ENCODE measurements around the gene MGAT4D.

DNA sequence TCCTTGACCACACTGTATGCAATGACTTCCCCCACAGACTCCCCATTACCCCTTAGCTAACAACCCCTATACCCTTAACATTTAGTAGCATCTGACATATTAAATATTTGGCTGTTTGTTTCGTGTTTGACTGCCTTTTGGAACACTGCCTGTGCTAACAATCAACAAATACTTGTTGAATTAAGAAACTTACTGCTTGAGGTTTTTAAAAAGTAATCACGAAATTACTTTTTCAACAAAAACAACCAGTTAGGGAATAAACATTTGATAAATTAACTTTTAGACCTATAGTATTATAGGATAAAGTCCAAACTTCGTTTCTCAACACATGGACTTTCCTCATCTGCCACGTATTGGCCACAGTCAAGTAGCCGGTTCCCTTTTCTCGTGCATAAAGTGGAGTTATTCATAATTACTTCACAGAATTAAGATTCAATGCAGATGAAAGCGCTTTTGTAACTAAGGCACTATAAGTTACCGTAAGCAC lies 25.3 kb upstream of the MGAT4D start:
- TF ChIP-seq, protein P1, sequence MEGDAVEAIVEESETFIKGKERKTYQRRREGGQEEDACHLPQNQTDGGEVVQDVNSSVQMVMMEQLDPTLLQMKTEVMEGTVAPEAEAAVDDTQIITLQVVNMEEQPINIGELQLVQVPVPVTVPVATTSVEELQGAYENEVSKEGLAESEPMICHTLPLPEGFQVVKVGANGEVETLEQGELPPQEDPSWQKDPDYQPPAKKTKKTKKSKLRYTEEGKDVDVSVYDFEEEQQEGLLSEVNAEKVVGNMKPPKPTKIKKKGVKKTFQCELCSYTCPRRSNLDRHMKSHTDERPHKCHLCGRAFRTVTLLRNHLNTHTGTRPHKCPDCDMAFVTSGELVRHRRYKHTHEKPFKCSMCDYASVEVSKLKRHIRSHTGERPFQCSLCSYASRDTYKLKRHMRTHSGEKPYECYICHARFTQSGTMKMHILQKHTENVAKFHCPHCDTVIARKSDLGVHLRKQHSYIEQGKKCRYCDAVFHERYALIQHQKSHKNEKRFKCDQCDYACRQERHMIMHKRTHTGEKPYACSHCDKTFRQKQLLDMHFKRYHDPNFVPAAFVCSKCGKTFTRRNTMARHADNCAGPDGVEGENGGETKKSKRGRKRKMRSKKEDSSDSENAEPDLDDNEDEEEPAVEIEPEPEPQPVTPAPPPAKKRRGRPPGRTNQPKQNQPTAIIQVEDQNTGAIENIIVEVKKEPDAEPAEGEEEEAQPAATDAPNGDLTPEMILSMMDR (IDR thresholded peaks at IDR 0.05) = no peak
- no peak for TF ChIP-seq ZFX (IDR thresholded peaks at IDR 0.05; ENCODE audit: borderline replicate concordance)

All from 22Rv1 (cell line).